ENCODE data around the gene USB1. TPM values are rescaled to one million over a fixed set of nuclear protein-coding genes. Genes with fewer than 3 reads are reported as not detected.

The USB1 gene
- total RNA-seq, 2 experiments from 2014 or later, result 67.0 to 68.6 TPM

GRCh38 chr16:58012481-58012880 lies 11.3 kb downstream of the USB1 start:
- H3K27ac Mint-ChIP-seq, result no peak overlapping the region
- ChIA-PET CTCF (interaction anchor here (1.7 kb wide), 1 partner anchor 110 kb away, joined by 4 read pairs; no protein-coding TSS in a partner anchor), POLR2A (no interaction called here)
- no peaks in the 10 kb centered on the region for H3K4me1 Mint-ChIP-seq (ENCODE audit: low read depth)
- H3K9me3 Mint-ChIP-seq (ENCODE audit: insufficient read depth), result no peaks in the 10 kb centered on the region
- ATAC-seq, result no peak
- H3K4me3 Mint-ChIP-seq, result no peak overlapping the region
- peaks cover 26% of the 10 kb centered on the region for H3K36me3 Mint-ChIP-seq (ENCODE audit: low read depth)
- H3K27me3 Mint-ChIP-seq (ENCODE audit: low read depth), result no peaks in the 10 kb centered on the region
- no peak for DNase-seq

- Mint-ChIP-seq H3K4me1 (ENCODE audit: low read depth) (no peaks in the 10 kb centered on the region), H3K36me3 (ENCODE audit: low read depth) (peaks cover 26% of the 10 kb centered on the region), H3K27ac (no peak overlapping the region), H3K9me3 (ENCODE audit: insufficient read depth) (no peaks in the 10 kb centered on the region), H3K4me3 (no peak overlapping the region), H3K27me3 (ENCODE audit: low read depth) (no peaks in the 10 kb centered on the region)
- no peak for ATAC-seq
- ChIA-PET CTCF (interaction anchor here (0.7 to 1.7 kb wide), 2 partner anchors 109 to 437 kb away, joined by 3 to 4 read pairs; no protein-coding TSS in a partner anchor), POLR2A (no interaction called here)
- DNase-seq, result no peak
These were observed 12.2 kb downstream of the USB1 start for GRCh38 chr16:58013201-58013956.

DNA sequence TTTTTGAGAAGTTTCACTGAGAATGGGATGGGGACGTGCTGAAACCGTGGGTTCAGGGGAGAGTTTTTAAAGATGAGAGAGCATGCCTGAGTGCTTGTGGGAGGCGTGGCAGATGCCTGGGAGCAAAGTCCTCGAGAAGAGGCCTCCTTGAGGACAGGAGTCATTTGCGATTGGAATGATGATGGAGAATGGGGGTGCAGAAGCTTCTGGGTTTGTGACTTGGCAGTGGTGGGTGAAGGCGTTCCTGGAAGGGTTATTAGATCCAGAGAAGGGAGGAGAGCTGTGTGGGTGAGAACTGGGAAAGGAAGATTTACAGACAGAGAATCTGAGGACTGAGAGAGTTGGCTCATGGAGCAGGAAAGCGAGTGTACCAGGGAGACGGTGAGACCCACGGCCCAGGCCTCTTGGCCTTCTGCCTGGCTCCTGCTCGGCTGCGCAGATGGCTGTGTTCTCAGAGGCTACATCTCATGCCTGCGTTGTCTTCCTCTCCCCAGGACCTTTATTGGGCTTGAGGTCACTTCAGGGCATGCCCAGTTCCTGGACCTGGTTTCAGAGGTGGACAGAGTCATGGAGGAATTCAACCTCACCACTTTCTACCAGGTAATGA lies 15.7 kb downstream of the USB1 start:
- Mint-ChIP-seq H3K4me1 (ENCODE audit: low read depth) (peaks cover 12% of the 10 kb centered on the region), H3K36me3 (ENCODE audit: low read depth) (peaks cover 9% of the 10 kb centered on the region), H3K9me3 (ENCODE audit: insufficient read depth) (no peaks in the 10 kb centered on the region), H3K27ac (no peak overlapping the region), H3K4me3 (no peak overlapping the region), H3K27me3 (ENCODE audit: low read depth) (no peaks in the 10 kb centered on the region)
- no peak for ATAC-seq
- POLR2A ChIA-PET, result no interaction called here
- CTCF ChIA-PET, result no interaction called here
- DNase-seq, result no peak

DNA sequence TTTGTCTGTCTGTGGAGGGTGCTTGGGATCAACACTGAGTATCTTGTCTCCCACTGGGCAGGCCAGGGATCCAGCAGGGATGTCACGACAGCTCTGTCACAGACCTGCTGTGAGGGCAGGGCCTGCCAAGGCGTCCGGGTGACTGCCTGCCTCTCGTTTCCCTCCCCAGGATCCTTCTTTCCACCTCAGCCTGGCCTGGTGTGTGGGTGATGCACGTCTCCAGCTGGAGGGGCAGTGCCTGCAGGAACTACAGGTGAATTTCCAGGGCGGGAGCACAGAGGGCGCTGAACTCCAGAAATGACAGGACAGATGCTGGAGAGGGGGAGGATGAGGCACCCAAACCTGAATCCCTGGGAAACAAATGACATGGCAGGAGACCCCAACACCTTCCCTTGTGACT lies 17.6 kb downstream of the USB1 start:
- DNase-seq, result no peak
- no peak overlapping the region for H3K27ac Mint-ChIP-seq
- ChIA-PET CTCF (interaction anchor here (1.2 to 1.3 kb wide), 2 partner anchors 19 to 280 kb away, joined by 3 to 4 read pairs; no protein-coding TSS in a partner anchor), POLR2A (no interaction called here)
- H3K4me1 Mint-ChIP-seq (ENCODE audit: low read depth), result peaks cover 12% of the 10 kb centered on the region
- H3K27me3 Mint-ChIP-seq (ENCODE audit: low read depth), result no peaks in the 10 kb centered on the region
- H3K36me3 Mint-ChIP-seq (ENCODE audit: low read depth), result peaks cover 6% of the 10 kb centered on the region
- no peak overlapping the region for H3K4me3 Mint-ChIP-seq
- no peak for ATAC-seq
- no peaks in the 10 kb centered on the region for H3K9me3 Mint-ChIP-seq (ENCODE audit: insufficient read depth)

GRCh38 chr16:58019866-58020538 lies 18.8 kb downstream of the USB1 start:
- H3K27ac Mint-ChIP-seq, result peak overlapping the region; percentile 44
- peaks cover 4% of the 10 kb centered on the region for H3K27me3 Mint-ChIP-seq (ENCODE audit: low read depth)
- H3K4me3 Mint-ChIP-seq, result no peak overlapping the region
- POLR2A ChIA-PET, result no interaction called here
- DNase-seq (no peak), ATAC-seq (no peak)
- peaks cover 4% of the 10 kb centered on the region for H3K36me3 Mint-ChIP-seq (ENCODE audit: low read depth)
- H3K9me3 Mint-ChIP-seq (ENCODE audit: insufficient read depth), result no peaks in the 10 kb centered on the region
- CTCF ChIA-PET, result interaction anchor here (0.9 to 1.3 kb wide), 3 partner anchors 20 to 279 kb away, joined by 3 to 5 read pairs (median 4); no protein-coding TSS in a partner anchor
- peaks cover 18% of the 10 kb centered on the region for H3K4me1 Mint-ChIP-seq (ENCODE audit: low read depth)

DNA sequence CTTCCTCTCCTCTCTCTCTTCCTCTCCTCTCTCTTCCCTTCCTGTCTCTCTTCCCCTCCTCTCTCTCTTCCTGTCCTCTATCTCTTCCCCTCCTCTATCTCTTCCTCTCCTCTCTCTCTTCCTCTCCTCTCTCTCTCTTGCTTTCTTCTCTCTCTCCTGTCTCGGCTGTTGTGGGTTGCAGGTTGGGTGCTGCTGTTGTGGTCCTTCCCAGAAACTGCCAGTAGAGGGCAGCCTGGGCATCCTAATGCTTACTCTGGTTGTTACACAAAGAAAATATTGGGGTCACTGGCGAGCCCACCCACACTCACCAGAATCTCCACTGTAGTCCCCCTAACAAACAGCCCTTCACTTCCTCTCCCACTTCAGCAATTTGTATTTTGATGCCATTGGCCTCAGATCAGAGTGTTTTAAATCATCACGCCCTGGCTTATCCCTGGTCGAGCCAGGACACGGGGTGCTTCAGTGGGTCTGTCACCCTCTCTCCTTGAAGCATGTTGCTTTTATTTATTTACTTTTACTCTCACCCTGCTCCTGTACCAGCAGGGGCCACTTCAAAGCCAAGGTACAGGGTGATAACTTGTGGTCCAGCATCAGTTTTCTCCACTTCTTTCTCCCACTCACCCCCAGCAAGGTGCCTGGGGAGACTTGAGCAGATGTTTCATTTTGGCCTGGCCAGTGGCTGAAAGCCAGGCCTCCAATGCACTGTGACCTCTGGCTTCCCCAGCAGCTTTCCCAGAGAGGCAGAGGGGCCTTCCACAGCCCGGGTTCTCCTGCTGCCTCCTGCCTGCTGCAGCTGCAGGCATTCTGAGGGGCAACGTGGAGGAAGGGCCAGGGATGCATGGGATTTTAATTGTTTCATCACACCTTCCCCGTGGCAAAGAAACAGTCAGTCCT lies 19.7 kb downstream of the USB1 start:
- DNase-seq, result peak; percentile 81
- Mint-ChIP-seq H3K4me3 (no peak overlapping the region), H3K27ac (peak overlapping the region; percentile 44), H3K4me1 (ENCODE audit: low read depth) (peaks cover 19% of the 10 kb centered on the region), H3K9me3 (ENCODE audit: insufficient read depth) (no peaks in the 10 kb centered on the region), H3K27me3 (ENCODE audit: low read depth) (peaks cover 5% of the 10 kb centered on the region), H3K36me3 (ENCODE audit: low read depth) (peaks cover 4% of the 10 kb centered on the region)
- CTCF ChIA-PET, result interaction anchor here (1.0 kb wide), 1 partner anchor 105 kb away, joined by 3 read pairs; no protein-coding TSS in a partner anchor
- peak; percentile 49 for ATAC-seq
- POLR2A ChIA-PET, result no interaction called here

GRCh38 chr16:58021661-58022551 lies 20.7 kb downstream of the USB1 start:
- Mint-ChIP-seq H3K4me1 (ENCODE audit: low read depth) (peaks cover 21% of the 10 kb centered on the region), H3K27me3 (ENCODE audit: low read depth) (peaks cover 8% of the 10 kb centered on the region), H3K9me3 (ENCODE audit: insufficient read depth) (no peaks in the 10 kb centered on the region), H3K27ac (no peak overlapping the region), H3K36me3 (ENCODE audit: low read depth) (peaks cover 4% of the 10 kb centered on the region), H3K4me3 (no peak overlapping the region)
- no peak for DNase-seq
- CTCF ChIA-PET, result interaction anchor here (0.7 to 1.0 kb wide), 2 partner anchors 99 to 104 kb away, joined by 3 read pairs; no protein-coding TSS in a partner anchor
- POLR2A ChIA-PET, result no interaction called here
- ATAC-seq, result no peak

GRCh38 chr16:58022601-58023371 lies 21.6 kb downstream of the USB1 start:
- POLR2A ChIA-PET, result no interaction called here

GRCh38 chr16:58024486-58025350 lies 23.5 kb downstream of the USB1 start:
- H3K36me3 Mint-ChIP-seq (ENCODE audit: low read depth), result peaks cover 4% of the 10 kb centered on the region
- ATAC-seq (no peak), DNase-seq (peak; percentile 40)
- peaks cover 21% of the 10 kb centered on the region for H3K4me1 Mint-ChIP-seq (ENCODE audit: low read depth)
- H3K27me3 Mint-ChIP-seq (ENCODE audit: low read depth), result peaks cover 14% of the 10 kb centered on the region
- no peaks in the 10 kb centered on the region for H3K9me3 Mint-ChIP-seq (ENCODE audit: insufficient read depth)
- ChIA-PET CTCF (interaction anchor here (0.6 to 2.5 kb wide), 9 partner anchors 8 to 392 kb away, joined by 3 to 14 read pairs (median 4); no protein-coding TSS in a partner anchor), POLR2A (interaction anchor here (0.8 to 1.4 kb wide), 3 partner anchors 14 to 105 kb away, joined by 3 read pairs; partner anchors contain the start of genes CFAP20, USB1 and ZNF319)
- H3K27ac Mint-ChIP-seq, result peak overlapping the region; percentile 72
- H3K4me3 Mint-ChIP-seq, result peak overlapping the region; percentile 81

More at GRCh38 chr16:58022601-58023371, 21.6 kb downstream of the USB1 start:
- peaks cover 9% of the 10 kb centered on the region for H3K27me3 Mint-ChIP-seq (ENCODE audit: low read depth)
- H3K36me3 Mint-ChIP-seq (ENCODE audit: low read depth), result peaks cover 4% of the 10 kb centered on the region
- H3K9me3 Mint-ChIP-seq (ENCODE audit: insufficient read depth), result no peaks in the 10 kb centered on the region
- CTCF ChIA-PET, result interaction anchor here (2.4 to 2.5 kb wide), 2 partner anchors 98 to 104 kb away, joined by 13 to 14 read pairs; no protein-coding TSS in a partner anchor
- no peak for DNase-seq
- H3K4me3 Mint-ChIP-seq, result no peak overlapping the region
- no peak overlapping the region for H3K27ac Mint-ChIP-seq
- H3K4me1 Mint-ChIP-seq (ENCODE audit: low read depth), result peaks cover 21% of the 10 kb centered on the region
- no peak for ATAC-seq

All from activated CD8-positive, alpha-beta T cell treated with anti-CD3 and anti-CD28 coated beads, Interleukin-2, amount 10 ng/mL, durations not matched to agents 7 days and 5 days (primary cell).